Ishikawa (cell line): ENCODE measurements around the gene TLR4.

Experiments used
- CEBPB ChIP-seq: IDR thresholded peaks from 2 replicates; pipeline ENCODE4 v1.6.1; 2012
- CREB1 ChIP-seq: IDR thresholded peaks from 2 replicates; pipeline ENCODE4 v1.6.1; 2012; ENCODE audit warnings: low read depth
- EGR1 ChIP-seq: IDR thresholded peaks from 2 replicates; pipeline ENCODE4 v1.6.1; 2012
- EP300 ChIP-seq: IDR thresholded peaks from 2 replicates; pipeline ENCODE4 v1.6.1; 2012; ENCODE audit warnings: borderline replicate concordance
- FOXM1 ChIP-seq: IDR thresholded peaks from 2 replicates; pipeline ENCODE4 v1.6.1; 2012; ENCODE audit warnings: low read depth, borderline replicate concordance
- NFIC ChIP-seq: IDR thresholded peaks from 2 replicates; pipeline ENCODE4 v1.6.1; 2012
- RAD21 ChIP-seq: IDR thresholded peaks from 2 replicates; pipeline ENCODE4 v1.6.1; 2012; ENCODE audit warnings: low read depth
- TAF1 ChIP-seq: IDR thresholded peaks from 2 replicates; pipeline ENCODE4 v1.6.1; 2012; ENCODE audit warnings: low read depth, mild to moderate bottlenecking
- TCF12 ChIP-seq: IDR thresholded peaks from 2 replicates; pipeline ENCODE4 v1.6.1; 2012; ENCODE audit warnings: low read depth
- TEAD4 ChIP-seq: IDR thresholded peaks from 2 replicates; pipeline ENCODE4 v1.6.1; 2012
- YY1 ChIP-seq: IDR thresholded peaks from 2 replicates; pipeline ENCODE4 v1.6.1; 2012; ENCODE audit warnings: low read depth
- ZBTB7A ChIP-seq: IDR thresholded peaks from 2 replicates; pipeline ENCODE4 v1.6.1; 2012; ENCODE audit warnings: low read depth
- TF ChIP-seq, protein P1 (sequence below): IDR thresholded peaks from 2 replicates; pipeline ENCODE4 v1.6.1; 2012
- TF ChIP-seq, protein P2 (sequence below): IDR thresholded peaks from 2 replicates; pipeline ENCODE4 v1.6.1; 2012
- TF ChIP-seq, protein P3 (sequence below): IDR thresholded peaks from 2 replicates; pipeline ENCODE4 v1.6.1; 2012; ENCODE audit warnings: low read depth, mild to moderate bottlenecking

The TLR4 gene

DNA sequence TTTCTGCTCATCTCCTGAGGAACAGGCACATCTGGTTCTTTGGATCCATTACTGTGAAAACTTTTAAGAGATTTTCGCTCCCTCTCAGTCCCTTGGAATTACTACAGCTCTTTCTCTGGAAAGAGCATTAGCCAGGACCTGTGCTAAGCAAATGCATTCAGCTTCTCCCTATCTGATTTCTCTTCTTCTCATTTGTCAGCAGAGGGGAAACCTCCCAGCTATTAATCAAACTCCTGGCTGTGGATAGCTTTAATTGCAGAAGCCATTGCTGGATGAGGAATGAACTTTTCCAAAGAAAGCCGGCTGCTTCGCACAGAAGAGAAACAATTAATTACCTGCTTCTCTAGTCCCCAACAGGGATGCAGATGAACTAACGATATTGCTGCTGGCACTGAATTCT, 37.9 kb downstream of the TLR4 start:
- TF ChIP-seq EGR1 (no peak), YY1 (no peak), FOXM1 (no peak), TEAD4 (no peak), TCF12 (no peak), EP300 (no peak), CREB1 (no peak), CEBPB (no peak), TAF1 (no peak), NFIC (no peak), ZBTB7A (no peak), RAD21 (no peak)
- TF ChIP-seq, protein P1, sequence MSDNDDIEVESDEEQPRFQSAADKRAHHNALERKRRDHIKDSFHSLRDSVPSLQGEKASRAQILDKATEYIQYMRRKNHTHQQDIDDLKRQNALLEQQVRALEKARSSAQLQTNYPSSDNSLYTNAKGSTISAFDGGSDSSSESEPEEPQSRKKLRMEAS = no peak
- TF ChIP-seq, protein P2, sequence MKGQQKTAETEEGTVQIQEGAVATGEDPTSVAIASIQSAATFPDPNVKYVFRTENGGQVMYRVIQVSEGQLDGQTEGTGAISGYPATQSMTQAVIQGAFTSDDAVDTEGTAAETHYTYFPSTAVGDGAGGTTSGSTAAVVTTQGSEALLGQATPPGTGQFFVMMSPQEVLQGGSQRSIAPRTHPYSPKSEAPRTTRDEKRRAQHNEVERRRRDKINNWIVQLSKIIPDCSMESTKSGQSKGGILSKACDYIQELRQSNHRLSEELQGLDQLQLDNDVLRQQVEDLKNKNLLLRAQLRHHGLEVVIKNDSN = no peak
- TF ChIP-seq, protein P3, sequence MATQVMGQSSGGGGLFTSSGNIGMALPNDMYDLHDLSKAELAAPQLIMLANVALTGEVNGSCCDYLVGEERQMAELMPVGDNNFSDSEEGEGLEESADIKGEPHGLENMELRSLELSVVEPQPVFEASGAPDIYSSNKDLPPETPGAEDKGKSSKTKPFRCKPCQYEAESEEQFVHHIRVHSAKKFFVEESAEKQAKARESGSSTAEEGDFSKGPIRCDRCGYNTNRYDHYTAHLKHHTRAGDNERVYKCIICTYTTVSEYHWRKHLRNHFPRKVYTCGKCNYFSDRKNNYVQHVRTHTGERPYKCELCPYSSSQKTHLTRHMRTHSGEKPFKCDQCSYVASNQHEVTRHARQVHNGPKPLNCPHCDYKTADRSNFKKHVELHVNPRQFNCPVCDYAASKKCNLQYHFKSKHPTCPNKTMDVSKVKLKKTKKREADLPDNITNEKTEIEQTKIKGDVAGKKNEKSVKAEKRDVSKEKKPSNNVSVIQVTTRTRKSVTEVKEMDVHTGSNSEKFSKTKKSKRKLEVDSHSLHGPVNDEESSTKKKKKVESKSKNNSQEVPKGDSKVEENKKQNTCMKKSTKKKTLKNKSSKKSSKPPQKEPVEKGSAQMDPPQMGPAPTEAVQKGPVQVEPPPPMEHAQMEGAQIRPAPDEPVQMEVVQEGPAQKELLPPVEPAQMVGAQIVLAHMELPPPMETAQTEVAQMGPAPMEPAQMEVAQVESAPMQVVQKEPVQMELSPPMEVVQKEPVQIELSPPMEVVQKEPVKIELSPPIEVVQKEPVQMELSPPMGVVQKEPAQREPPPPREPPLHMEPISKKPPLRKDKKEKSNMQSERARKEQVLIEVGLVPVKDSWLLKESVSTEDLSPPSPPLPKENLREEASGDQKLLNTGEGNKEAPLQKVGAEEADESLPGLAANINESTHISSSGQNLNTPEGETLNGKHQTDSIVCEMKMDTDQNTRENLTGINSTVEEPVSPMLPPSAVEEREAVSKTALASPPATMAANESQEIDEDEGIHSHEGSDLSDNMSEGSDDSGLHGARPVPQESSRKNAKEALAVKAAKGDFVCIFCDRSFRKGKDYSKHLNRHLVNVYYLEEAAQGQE = no peak

DNA sequence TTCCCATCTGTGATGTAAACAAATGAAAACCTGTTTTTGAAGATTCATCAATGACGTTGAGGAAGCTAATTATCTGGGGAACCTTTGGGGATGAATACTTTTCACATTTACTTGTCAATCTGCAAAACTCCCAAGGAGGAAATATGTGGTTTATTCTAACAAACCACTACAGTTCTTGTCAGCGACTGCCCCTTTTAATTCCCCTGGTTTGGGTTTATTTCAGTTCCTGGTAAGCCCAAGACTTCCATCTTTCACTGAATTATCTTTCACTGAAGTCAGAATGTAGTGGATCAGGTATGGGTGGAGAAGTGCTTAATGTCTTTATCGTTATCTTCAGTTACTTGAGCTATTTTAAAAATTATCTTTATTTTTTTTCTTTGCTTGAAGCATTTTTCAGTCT, 40.2 kb downstream of the TLR4 start:
- no peak for TF ChIP-seq RAD21
- TF ChIP-seq EGR1 = no peak
- TF ChIP-seq, protein P3 = no peak
- no peak for TF ChIP-seq CEBPB
- no peak for TF ChIP-seq YY1
- TF ChIP-seq, protein P1 = no peak
- no peak for TF ChIP-seq NFIC
- no peak for TF ChIP-seq TAF1
- TF ChIP-seq EP300 = no peak
- no peak for TF ChIP-seq ZBTB7A
- no peak for TF ChIP-seq TCF12
- TF ChIP-seq CREB1 = no peak
- no peak for TF ChIP-seq FOXM1
- no peak for TF ChIP-seq TEAD4
- TF ChIP-seq, protein P2 = no peak

DNA sequence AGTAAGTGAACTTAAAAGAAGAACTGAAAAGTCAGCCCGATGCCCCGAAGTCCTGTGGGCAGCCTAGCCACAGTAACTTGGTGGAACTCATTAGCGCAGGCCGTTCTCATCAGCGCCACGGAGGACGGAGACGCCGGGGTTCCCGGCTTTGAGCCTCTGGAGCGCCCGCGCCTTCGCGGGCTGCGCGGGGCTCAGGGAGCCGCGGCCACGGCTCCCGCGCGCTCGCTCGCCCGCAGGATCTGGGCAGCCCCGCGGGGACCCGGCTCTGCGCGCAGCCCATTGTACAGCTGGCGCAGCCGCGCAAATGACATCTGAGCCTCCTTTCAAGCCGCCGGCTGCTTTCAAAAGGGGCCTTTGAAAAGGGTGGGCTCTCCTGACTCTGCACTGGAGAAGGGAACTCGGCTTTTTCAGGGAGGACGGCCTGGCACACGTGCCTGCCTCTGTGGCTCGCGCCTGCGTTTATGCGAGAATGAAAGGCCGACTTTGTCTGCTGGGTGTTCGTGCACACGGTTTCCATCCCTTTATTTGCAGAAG, 40.7 kb downstream of the TLR4 start:
- TF ChIP-seq RAD21 (no peak), TAF1 (no peak), EP300 (no peak), ZBTB7A (no peak), EGR1 (no peak), CREB1 (no peak), TEAD4 (no peak), FOXM1 (no peak), YY1 (no peak), TCF12 (no peak), CEBPB (no peak), NFIC (no peak)
- TF ChIP-seq, protein P1 = no peak
- TF ChIP-seq, protein P2 = no peak
- TF ChIP-seq, protein P3 = no peak

DNA sequence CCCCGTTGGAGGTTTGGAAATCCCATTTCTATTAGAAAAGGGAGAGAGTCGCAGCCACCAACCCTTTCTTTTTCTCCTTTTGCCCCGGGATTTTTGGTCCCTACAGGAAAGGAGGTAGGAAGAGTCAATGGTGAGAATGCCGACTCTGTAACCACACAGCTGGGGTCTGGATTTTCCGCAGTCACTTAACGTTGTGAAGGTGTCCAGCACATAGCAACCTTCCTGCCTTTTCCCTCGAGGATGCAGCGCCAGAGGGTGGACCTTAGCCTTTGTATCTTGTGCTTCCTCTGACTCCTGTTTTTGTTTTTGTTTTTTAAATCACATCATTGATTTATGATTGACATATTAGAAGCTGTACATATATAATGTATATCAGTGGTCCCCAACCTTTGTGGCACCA, 41.4 kb downstream of the TLR4 start:
- TF ChIP-seq, protein P1 = no peak
- no peak for TF ChIP-seq TAF1
- TF ChIP-seq FOXM1 = no peak
- TF ChIP-seq, protein P3 = no peak
- no peak for TF ChIP-seq YY1
- no peak for TF ChIP-seq CREB1
- TF ChIP-seq CEBPB = no peak
- TF ChIP-seq EP300 = no peak
